DMS53 (cell line): ENCODE data around the gene CPEB3.

ENCODE experiments used
- DNase-seq: peaks from one replicate; lab custom pipeline; 2025; lab: John Stamatoyannopoulos, UW

CPEB3 gene

GRCh38 chr10:92102601-92103213 lies 188.2 kb downstream of the CPEB3 start:
- no peak for DNase-seq

- DNase-seq, result no peak
Observed at GRCh38 chr10:92094960-92095359, 195.9 kb downstream of the CPEB3 start.

- DNase-seq, result no peak
Observed at GRCh38 chr10:92091965-92092364, 198.9 kb downstream of the CPEB3 start.

- DNase-seq, result peak; percentile 92
Observed at GRCh38 chr10:92087750-92088395, 203.0 kb downstream of the CPEB3 start.

- DNase-seq, result no peak
Observed at GRCh38 chr10:92082583-92083280, 208.1 kb downstream of the CPEB3 start.

- no peak for DNase-seq
Observed at GRCh38 chr10:92081641-92082040, 209.2 kb downstream of the CPEB3 start.

- DNase-seq, result peak; percentile 10
Observed at GRCh38 chr10:92080244-92080643, 210.6 kb downstream of the CPEB3 start.

- DNase-seq, result no peak
Observed at GRCh38 chr10:92079003-92079402, 211.9 kb downstream of the CPEB3 start.

GRCh38 chr10:92076722-92077121 lies 214.2 kb downstream of the CPEB3 start:
- DNase-seq, result no peak

- DNase-seq, result no peak
Observed at GRCh38 chr10:92075829-92076228, 215.0 kb downstream of the CPEB3 start.

GRCh38 chr10:92074126-92074887 lies 216.6 kb downstream of the CPEB3 start:
- peak; percentile 44 for DNase-seq

- DNase-seq, result no peak
Observed at GRCh38 chr10:92068900-92069299, 222.0 kb downstream of the CPEB3 start.

GRCh38 chr10:92066386-92066785 lies 224.5 kb downstream of the CPEB3 start:
- DNase-seq, result no peak

GRCh38 chr10:92064506-92064905 lies 226.4 kb downstream of the CPEB3 start:
- no peak for DNase-seq

GRCh38 chr10:92062273-92062672 lies 228.6 kb downstream of the CPEB3 start:
- DNase-seq, result no peak

GRCh38 chr10:92054807-92055206 lies 236.1 kb downstream of the CPEB3 start:
- DNase-seq, result no peak

GRCh38 chr10:92052741-92053140 lies 238.1 kb downstream of the CPEB3 start:
- DNase-seq, result no peak

- DNase-seq, result no peak
Observed at GRCh38 chr10:92052088-92052487, 238.8 kb downstream of the CPEB3 start.

GRCh38 chr10:92047215-92047614 lies 243.7 kb downstream of the CPEB3 start:
- no peak for DNase-seq

GRCh38 chr10:92045641-92046106 lies 245.2 kb downstream of the CPEB3 start:
- DNase-seq, result no peak

GRCh38 chr10:92042541-92042940 lies 248.3 kb downstream of the CPEB3 start:
- DNase-seq, result no peak

- DNase-seq, result no peak
Observed at GRCh38 chr10:92038949-92039348, 251.9 kb downstream of the CPEB3 start.
